NB4 (cell line): ENCODE results near the gene PPFIBP2.
A peak's percentile ranks its signal among the peaks of the same experiment; 100 is the strongest.

Source experiments
- DNase-seq: peaks from one replicate; pipeline ENCODE4 v3.0.0; 2010; ENCODE audit warnings: low read depth
- H3K4me3 ChIP-seq: one replicate; pipeline ENCODE4 v1.5.1; 2011; ENCODE audit warnings: mild to moderate bottlenecking, low read depth, low read length, moderate library complexity
- CTCF ChIP-seq: IDR thresholded peaks from one replicate; pipeline ENCODE4 v1.5.1; 2012; ENCODE audit warnings: low read depth, low read length
- MAX ChIP-seq: IDR thresholded peaks from 2 replicates; pipeline ENCODE4 v1.6.1; 2011; ENCODE audit warnings: low read depth, low read length
- MYC ChIP-seq: IDR thresholded peaks from 2 replicates; pipeline ENCODE4 v1.6.1; 2011; ENCODE audit warnings: low read depth, low read length
- POLR2A ChIP-seq: IDR thresholded peaks from 2 replicates; pipeline ENCODE4 v1.6.1; 2011; ENCODE audit warnings: mild to moderate bottlenecking; ENCODE audit not compliant: insufficient read length; ENCODE audit errors: extremely low read depth

The PPFIBP2 gene

DNA sequence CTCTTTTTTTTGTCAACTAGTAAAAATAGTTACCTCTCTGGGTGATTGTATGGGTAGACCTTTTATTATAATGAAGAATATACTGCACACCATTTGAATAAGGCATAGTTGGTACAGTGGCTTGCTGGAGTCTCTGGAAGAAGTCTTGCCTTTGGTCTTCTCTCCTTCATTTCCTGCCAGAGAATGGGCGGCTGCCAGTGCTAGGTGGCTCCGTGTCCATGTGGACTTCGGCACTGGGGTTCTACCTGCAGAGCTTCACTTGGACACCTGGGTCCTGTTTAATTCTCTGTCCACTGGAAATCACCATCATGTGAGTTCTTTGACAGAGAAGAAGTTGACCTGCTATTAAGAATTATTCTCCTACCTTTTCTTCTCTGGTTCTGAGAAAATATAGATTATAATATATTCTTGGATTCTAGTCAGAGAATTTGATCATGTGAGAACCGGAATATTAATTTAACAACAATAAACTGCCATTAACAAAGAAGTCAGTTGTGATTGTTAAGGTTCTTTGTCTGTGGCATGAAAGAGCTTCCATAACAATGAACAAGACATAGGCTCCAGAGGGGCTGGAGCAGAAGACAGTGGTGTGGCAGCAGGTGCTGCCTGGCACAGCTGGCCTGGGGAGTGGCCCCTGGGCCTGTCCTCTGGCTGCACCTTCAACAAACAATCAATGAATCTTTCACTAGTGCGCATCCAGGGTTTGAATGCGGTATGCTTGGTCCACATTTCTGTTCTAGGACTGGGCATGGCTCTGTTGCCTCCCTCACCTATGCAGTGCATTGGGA lies 77.5 kb downstream of the PPFIBP2 start:
- TF ChIP-seq CTCF: no peak
- TF ChIP-seq MAX: no peak
- no peak for TF ChIP-seq MYC
- TF ChIP-seq POLR2A: no peak
- no peak for DNase-seq
- H3K4me3 ChIP-seq: no peak overlapping the region

GRCh38 chr11:7591987-7592386 lies 78.2 kb downstream of the PPFIBP2 start:
- H3K4me3 ChIP-seq: no peak overlapping the region
- DNase-seq: peak; percentile 64
- TF ChIP-seq MYC (no peak), MAX (no peak), POLR2A (no peak), CTCF (no peak)

- 0 out of 2 replicates have a peak, but pooled peaks have one; percentile 24 for TF ChIP-seq MAX
- TF ChIP-seq POLR2A: no peak
- DNase-seq: peak; percentile 59
- H3K4me3 ChIP-seq: no peak overlapping the region
These were observed 78.9 kb downstream of the PPFIBP2 start for GRCh38 chr11:7592711-7593110.

- no peak overlapping the region for H3K4me3 ChIP-seq
- TF ChIP-seq CTCF (no peak), POLR2A (no peak), MYC (no peak), MAX (no peak)
- no peak for DNase-seq
These were observed 79.7 kb downstream of the PPFIBP2 start for GRCh38 chr11:7593481-7593880.

DNA sequence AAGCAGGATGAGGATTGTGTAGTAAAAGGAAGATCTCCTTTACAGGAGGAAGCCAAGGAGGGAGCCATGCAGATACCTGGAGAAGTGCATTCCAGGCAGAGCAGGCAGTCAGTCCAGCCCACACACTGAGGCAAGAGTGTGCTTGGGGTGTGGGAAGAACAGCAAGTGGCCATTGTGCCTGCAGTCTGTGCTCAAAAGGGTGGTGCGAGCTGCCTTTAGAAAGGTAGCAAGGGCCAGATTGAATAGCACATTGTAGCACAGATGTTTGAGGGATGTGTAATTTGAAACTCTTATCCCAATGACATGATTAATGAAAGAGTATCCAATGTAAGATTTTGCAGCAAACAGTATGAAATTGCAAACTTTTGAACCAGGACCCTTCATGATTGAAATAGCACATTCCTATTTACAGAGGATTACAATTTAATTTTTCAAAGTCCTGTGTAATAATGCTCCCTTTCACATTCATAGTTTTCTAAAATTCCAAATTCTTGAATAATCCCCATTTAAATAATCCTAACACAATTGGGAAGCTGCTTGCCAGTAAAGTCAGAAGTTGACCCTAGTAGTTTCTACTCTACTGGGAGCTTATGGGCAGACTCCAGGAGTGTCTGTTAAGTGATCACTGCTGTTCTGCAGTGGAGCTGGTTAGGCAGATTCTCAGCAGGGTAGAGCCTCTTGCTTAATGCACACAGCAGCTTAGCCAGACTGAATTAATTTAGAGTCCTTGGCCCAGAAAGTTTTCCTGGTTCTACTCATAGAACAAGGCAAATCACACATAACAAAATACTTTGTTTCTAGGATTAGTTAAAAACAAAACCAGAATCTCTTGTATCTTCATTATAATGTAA lies 81.4 kb downstream of the PPFIBP2 start:
- TF ChIP-seq POLR2A: no peak
- no peak for TF ChIP-seq MYC
- TF ChIP-seq MAX: no peak
- TF ChIP-seq CTCF: no peak
- no peak for DNase-seq
- H3K4me3 ChIP-seq: no peak overlapping the region

DNA sequence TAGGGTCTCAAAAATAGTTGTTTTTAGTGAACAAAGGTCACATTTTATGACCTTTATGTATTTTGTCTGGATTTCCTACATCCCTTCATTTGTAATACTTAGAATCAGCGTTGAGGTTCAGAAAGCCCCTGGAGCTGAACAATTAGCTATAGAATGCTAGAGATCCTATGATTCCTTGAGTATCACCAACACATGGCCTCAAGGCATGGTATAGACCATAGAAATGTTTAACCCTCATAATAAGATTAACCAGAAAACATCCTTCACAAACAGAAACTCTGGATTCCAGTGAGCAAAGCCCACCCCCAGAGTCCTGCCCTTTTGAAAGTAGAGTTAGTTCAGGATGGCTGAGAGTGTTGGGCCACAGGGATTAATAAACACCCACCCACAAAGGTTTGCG lies 82.2 kb downstream of the PPFIBP2 start:
- H3K4me3 ChIP-seq: no peak overlapping the region
- DNase-seq: no peak
- no peak for TF ChIP-seq MYC
- no peak for TF ChIP-seq MAX
- TF ChIP-seq CTCF: no peak
- TF ChIP-seq POLR2A: no peak
